Esophagus muscularis mucosa (tissue), 4 donors: ENCODE data around the gene STEEP1. TPM values are rescaled to one million over a fixed set of nuclear protein-coding genes. Genes with fewer than 3 reads are reported as not detected.

Source experiments
- DNase-seq: peaks from one replicate; pipeline ENCODE4 v3.0.0-alpha.2; 2017; ENCODE audit errors: extremely low spot score
- H3K27ac ChIP-seq, 4 donors: fragments of 200-600 bp; sonication (generic); replicated peaks in 1 of 4; 1 replicate in 3 of 4; 2 replicates in 1 of 4; pipeline ENCODE4 v1.5.1; 2016 to 2019; ENCODE audit warnings: mild to moderate bottlenecking in 1 of 4
- H3K27me3 ChIP-seq, 4 donors: fragments of 200-600 bp; sonication (generic); one replicate each; pipeline versions ENCODE4 v1.5.1 to v1.6.0; 2016 to 2019
- H3K36me3 ChIP-seq, 4 donors: fragments of 200-600 bp; sonication (generic); one replicate each; pipeline ENCODE4 v1.5.1; 2016 to 2019
- H3K4me1 ChIP-seq, 4 donors: fragments of 200-600 bp; sonication (generic); one replicate each; pipeline ENCODE4 v1.5.1; 2016 to 2019
- H3K4me3 ChIP-seq, 4 donors: fragments of 200-600 bp; sonication (generic); 1 replicate in 2 of 4; 2 replicates in 2 of 4; pipeline ENCODE4 v1.5.1; 2016 to 2019; ENCODE audit warnings: mild to moderate bottlenecking in 4 of 4, moderate library complexity in 1 of 4
- H3K9me3 ChIP-seq, 4 donors: fragments of 200-600 bp; sonication (generic); 1 replicate in 3 of 4; 2 replicates in 1 of 4; pipeline ENCODE4 v1.5.1; 2016 to 2019
- CTCF ChIP-seq, 3 experiments: fragments of 200-600 bp in 2 of 3; fragments of 450-650 bp in 1 of 3; sonication (generic) in 2 of 3; IDR thresholded peaks; one replicate each; pipeline ENCODE4 v1.5.1; 2017 to 2019; ENCODE audit warnings: antibody characterized with exemption in 3 of 3, mild to moderate bottlenecking in 2 of 3, moderate library complexity in 1 of 3
- EP300 ChIP-seq: sonication (generic); formaldehyde crosslinking; IDR thresholded peaks from one replicate; pipeline ENCODE4 v1.6.1; 2017; ENCODE audit warnings: antibody characterized with exemption
- POLR2A ChIP-seq: fragments of 450-650 bp; IDR thresholded peaks from one replicate; pipeline ENCODE4 v1.6.1; 2017; ENCODE audit warnings: antibody characterized with exemption, moderate library complexity, mild to moderate bottlenecking, low read depth
- POLR2AphosphoS5 ChIP-seq, 2 donors: sonication (generic); formaldehyde crosslinking; IDR thresholded peaks; one replicate each; pipeline ENCODE4 v1.6.1; 2017; ENCODE audit warnings: antibody characterized with exemption in 2 of 2
- WGBS: methylation state at CpG from one replicate; pipeline ENCODE4 v1.1.5; 2018; 5-methylcytosine and 5-hydroxymethylcytosine counted together
- intact Hi-C: fragments of 100-400 bp; cut with DNase I; formaldehyde crosslinking; loops from one replicate; pipeline ENCODE4 v1.15.1; 2023
- total RNA-seq, 4 donors: library from RNA; depleted of rRNA; stranded (reverse); fragments of >200 nt; gene quantifications; one replicate each; pipeline versions ENCODE4 v1.1.0 to v1.2.1, GENCODE V29; 2016

Gene STEEP1
- total RNA-seq, 4 donors from 2014 or later: 18.1 to 24.7 (median 20.6) TPM

DNA sequence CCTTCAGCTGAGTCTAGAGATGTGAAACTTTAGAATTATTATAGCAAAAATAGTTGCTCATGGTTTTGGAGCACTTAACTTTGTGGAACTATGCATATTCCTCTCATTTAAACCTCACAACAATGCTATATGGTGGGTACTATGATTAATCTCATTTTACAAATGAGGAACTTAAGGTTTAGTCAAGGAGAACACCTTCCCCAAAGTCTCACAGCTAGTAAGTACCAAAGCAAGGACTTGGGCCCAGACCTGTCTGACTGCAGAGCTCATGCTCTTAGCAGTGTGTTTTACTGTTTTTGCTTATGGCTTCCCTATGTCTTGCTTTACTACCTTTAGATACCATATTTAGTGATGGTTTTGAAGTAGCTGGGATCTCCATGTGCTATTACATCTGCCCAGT lies 14.2 kb upstream of the STEEP1 start:
- intact Hi-C loops: no loop called here
- H3K9me3 ChIP-seq: no peaks in the 10 kb centered on the region
- DNase-seq: no peak
- no peak for TF ChIP-seq EP300
- H3K4me1 ChIP-seq: peaks cover 12 to 30% (median 25%) of the 10 kb centered on the region in 4 donors
- no peak overlapping the region for H3K27ac ChIP-seq
- no peaks in the 10 kb centered on the region for H3K27me3 ChIP-seq
- no peak overlapping the region for H3K4me3 ChIP-seq
- H3K36me3 ChIP-seq: peaks cover 0 to 4% (median 0%) of the 10 kb centered on the region in 4 donors

DNA sequence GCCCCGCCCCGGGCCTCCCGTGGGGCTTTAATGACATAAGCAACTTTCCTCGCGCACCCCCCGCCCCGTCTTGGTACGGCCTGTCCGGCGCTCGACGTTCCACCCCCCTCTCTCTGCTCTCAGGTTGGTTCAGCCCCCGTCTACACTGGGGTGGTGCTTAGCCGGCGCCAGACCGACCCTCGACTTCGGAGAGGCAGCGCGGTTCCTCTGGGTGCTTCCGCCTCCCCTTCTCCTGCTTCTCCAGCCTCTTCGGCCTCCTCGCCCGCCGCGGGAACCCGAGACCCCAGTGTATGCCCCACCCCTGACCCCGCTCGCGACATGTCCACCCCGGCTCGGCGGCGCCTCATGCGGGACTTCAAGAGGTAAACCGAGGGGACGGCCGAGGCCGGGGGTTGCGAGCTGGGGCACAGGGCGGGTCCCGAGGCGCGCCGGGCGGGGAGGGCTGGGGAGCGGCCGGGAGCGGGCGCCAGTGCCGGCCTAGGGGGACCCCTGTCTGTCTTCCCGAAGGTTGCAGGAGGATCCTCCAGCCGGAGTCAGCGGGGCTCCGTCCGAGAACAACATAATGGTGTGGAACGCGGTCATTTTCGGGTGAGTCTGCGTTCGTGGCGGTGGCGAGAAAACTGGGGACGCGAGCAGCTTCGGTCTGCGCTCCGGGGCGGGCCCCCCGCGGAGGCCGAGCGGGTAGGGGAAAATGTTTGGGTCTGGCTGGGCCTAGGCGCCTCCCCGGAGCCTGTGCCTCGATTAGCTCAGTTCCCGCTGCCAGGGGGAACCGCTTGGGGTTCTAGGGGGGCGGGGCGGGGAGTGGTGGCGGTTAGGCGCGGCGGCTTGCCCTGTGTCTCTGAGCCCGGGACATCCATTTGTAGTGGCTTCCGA lies 9.4 kb upstream of the STEEP1 start, which contains the start of gene UBE2A:
TSS of gene UBE2A (plus strand) at position 170 of the 873 bp plus-strand sequence. CDS start at position 319, 149 bp downstream.
- intact Hi-C loops: no loop called here
- H3K4me1 ChIP-seq: peaks cover 11 to 28% (median 24%) of the 10 kb centered on the region in 4 donors
- 40% methylated on average over 32 of the region's 86 CpGs for WGBS
- peak; percentile 95 for DNase-seq
- no peaks in the 10 kb centered on the region for H3K27me3 ChIP-seq
- no peaks in the 10 kb centered on the region for H3K9me3 ChIP-seq
- H3K4me3 ChIP-seq: peak within 1 kb of the TSS; percentile 68 to 85 (median 74)
- H3K36me3 ChIP-seq: peaks cover 0 to 4% (median 0%) of the 10 kb centered on the region in 4 donors
- H3K27ac ChIP-seq: peak within 1 kb of the TSS; percentile 90 to 95 (median 94)
- TF ChIP-seq CTCF (IDR thresholded peaks at IDR 0.05) (peak; percentile 19 to 46 (median 39)), POLR2AphosphoS5 (IDR thresholded peaks at IDR 0.05) (peak; percentile 85 to 93), POLR2A (peak; percentile 43), EP300 (no peak)

DNA sequence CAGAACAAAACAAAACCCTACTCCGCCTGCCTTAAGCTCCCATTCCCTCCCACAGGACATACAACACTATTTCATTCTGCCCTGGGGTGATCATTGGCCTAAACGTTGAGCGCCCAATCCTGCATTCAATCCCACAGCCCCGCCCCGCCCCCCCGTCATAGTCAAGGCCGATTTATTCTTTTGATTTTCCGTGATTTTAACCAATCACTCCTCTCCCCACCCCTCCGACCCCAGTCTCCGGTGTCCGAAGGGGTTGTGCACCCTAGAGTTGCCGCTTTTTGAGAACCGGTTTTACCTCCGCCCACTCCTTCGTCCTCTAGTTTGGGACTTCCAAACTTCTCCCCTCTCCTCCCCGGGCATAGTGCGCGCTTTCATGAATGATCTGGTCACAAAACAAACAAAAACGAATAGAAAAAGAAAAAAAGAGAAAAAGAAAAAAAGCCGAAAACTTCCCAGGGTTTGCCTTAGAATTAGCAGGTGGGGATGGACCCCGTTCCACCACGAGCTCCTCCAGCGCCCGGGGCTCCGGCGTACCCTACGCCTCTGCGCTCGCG lies 8.7 kb upstream of the STEEP1 start:
- no peak for DNase-seq
- Histone ChIP-seq H3K27ac (peak overlapping the region; percentile 90 to 95 (median 94)), H3K4me1 (peaks cover 11 to 28% (median 24%) of the 10 kb centered on the region in 4 donors), H3K9me3 (no peaks in the 10 kb centered on the region), H3K4me3 (peak overlapping the region; percentile 68 to 85 (median 74)), H3K27me3 (no peaks in the 10 kb centered on the region), H3K36me3 (peaks cover 0 to 4% (median 0%) of the 10 kb centered on the region in 4 donors)
- TF ChIP-seq CTCF (IDR thresholded peaks at IDR 0.05) (no peak), POLR2A (no peak), POLR2AphosphoS5 (IDR thresholded peaks at IDR 0.05) (no peak), EP300 (no peak)
- WGBS: 34% methylated on average over 29 of the region's 30 CpGs
- intact Hi-C loops: no loop called here

GRCh38 chrX:119573222-119573621 lies 8.0 kb upstream of the STEEP1 start:
- peaks cover 0 to 4% (median 0%) of the 10 kb centered on the region in 4 donors for H3K36me3 ChIP-seq
- TF ChIP-seq POLR2AphosphoS5 (IDR thresholded peaks at IDR 0.05) (no peak), CTCF (IDR thresholded peaks at IDR 0.05) (no peak), EP300 (no peak), POLR2A (no peak)
- H3K9me3 ChIP-seq: no peaks in the 10 kb centered on the region
- intact Hi-C loops: no loop called here
- H3K4me3 ChIP-seq: peak overlapping the region; percentile 68 to 85 (median 74)
- WGBS: 67% methylated on average over 3 of the region's 3 CpGs
- H3K27me3 ChIP-seq: no peaks in the 10 kb centered on the region
- DNase-seq: no peak
- H3K27ac ChIP-seq: peak overlapping the region; percentile 90 to 95 (median 94)
- H3K4me1 ChIP-seq: peaks cover 11 to 28% (median 24%) of the 10 kb centered on the region in 4 donors

- peaks cover 4 to 13% (median 12%) of the 10 kb centered on the region in 4 donors for H3K4me1 ChIP-seq
- no peaks in the 10 kb centered on the region for H3K36me3 ChIP-seq
- H3K4me3 ChIP-seq: no peak overlapping the region
- H3K9me3 ChIP-seq: no peaks in the 10 kb centered on the region
- TF ChIP-seq CTCF (IDR thresholded peaks at IDR 0.05) (no peak), POLR2A (no peak), EP300 (no peak), POLR2AphosphoS5 (IDR thresholded peaks at IDR 0.05) (no peak)
- intact Hi-C loops: no loop called here
- WGBS: 83% methylated on average over 6 of the region's 6 CpGs
- no peak for DNase-seq
- H3K27ac ChIP-seq: no peak overlapping the region
- no peaks in the 10 kb centered on the region for H3K27me3 ChIP-seq
Measured at GRCh38 chrX:119570351-119570835, 5.2 kb upstream of the STEEP1 start.
